TTC549 (cell line): ENCODE data around the gene RASEF.

ENCODE experiments used
- FAIRE-seq: peaks from 2 replicates; lab custom pipeline; 2012; peaks lifted over from hg19 to GRCh38; lab: Jason Lieb, UNC

Gene RASEF

GRCh38 chr9:83056174-83056573 is 6.8 kb downstream of the RASEF start:
- FAIRE-seq, result no peak

GRCh38 chr9:83047839-83048775 is 14.8 kb downstream of the RASEF start:
- no peak for FAIRE-seq

- FAIRE-seq, result no peak
Observed at GRCh38 chr9:83043597-83043996, 19.3 kb downstream of the RASEF start.

- no peak for FAIRE-seq
Observed at GRCh38 chr9:83041771-83042170, 21.2 kb downstream of the RASEF start.

- no peak for FAIRE-seq
Observed at GRCh38 chr9:83039303-83039702, 23.6 kb downstream of the RASEF start.

- no peak for FAIRE-seq
Observed at GRCh38 chr9:83036043-83036442, 26.9 kb downstream of the RASEF start.

GRCh38 chr9:83035143-83035542 is 27.8 kb downstream of the RASEF start:
- FAIRE-seq, result no peak

- FAIRE-seq, result no peak
Observed at GRCh38 chr9:83034587-83034986, 28.4 kb downstream of the RASEF start.

- FAIRE-seq, result no peak
Observed at GRCh38 chr9:83034026-83034425, 28.9 kb downstream of the RASEF start.

- FAIRE-seq, result no peak
Observed at GRCh38 chr9:83032065-83032625, 30.8 kb downstream of the RASEF start.

- no peak for FAIRE-seq
Observed at GRCh38 chr9:83030391-83031107, 32.4 kb downstream of the RASEF start.

- no peak for FAIRE-seq
Observed at GRCh38 chr9:83029531-83030137, 33.3 kb downstream of the RASEF start.

- FAIRE-seq, result no peak
Observed at GRCh38 chr9:83027153-83027891, 35.6 kb downstream of the RASEF start.

- FAIRE-seq, result no peak
Observed at GRCh38 chr9:83024506-83025125, 38.3 kb downstream of the RASEF start.

GRCh38 chr9:83023151-83023550 is 39.8 kb downstream of the RASEF start:
- no peak for FAIRE-seq

GRCh38 chr9:83020864-83021263 is 42.1 kb downstream of the RASEF start:
- no peak for FAIRE-seq

- no peak for FAIRE-seq
Observed at GRCh38 chr9:83020327-83020726, 42.6 kb downstream of the RASEF start.

- FAIRE-seq, result no peak
Observed at GRCh38 chr9:83019246-83019645, 43.7 kb downstream of the RASEF start.

- FAIRE-seq, result no peak
Observed at GRCh38 chr9:83015897-83016296, 47.0 kb downstream of the RASEF start.

- no peak for FAIRE-seq
Observed at GRCh38 chr9:83013867-83014605, 48.9 kb downstream of the RASEF start.
